Sigmoid colon (tissue), 3 donors: ENCODE results near the gene AUTS2.

Experiments used
- CTCF ChIP-seq, 4 experiments: fragments of 450-650 bp in 3 of 4; fragments of 200-600 bp in 1 of 4; IDR thresholded peaks; one replicate each; pipeline ENCODE4 v1.5.1; 2016 to 2019; ENCODE audit warnings: antibody characterized with exemption in 4 of 4, mild to moderate bottlenecking in 3 of 4, moderate library complexity in 2 of 4
- POLR2A ChIP-seq, 2 donors: fragments of 450-650 bp; IDR thresholded peaks; one replicate each; pipeline ENCODE4 v1.6.1; 2016; ENCODE audit warnings: antibody characterized with exemption in 2 of 2, mild to moderate bottlenecking in 2 of 2, moderate library complexity in 2 of 2

DNA sequence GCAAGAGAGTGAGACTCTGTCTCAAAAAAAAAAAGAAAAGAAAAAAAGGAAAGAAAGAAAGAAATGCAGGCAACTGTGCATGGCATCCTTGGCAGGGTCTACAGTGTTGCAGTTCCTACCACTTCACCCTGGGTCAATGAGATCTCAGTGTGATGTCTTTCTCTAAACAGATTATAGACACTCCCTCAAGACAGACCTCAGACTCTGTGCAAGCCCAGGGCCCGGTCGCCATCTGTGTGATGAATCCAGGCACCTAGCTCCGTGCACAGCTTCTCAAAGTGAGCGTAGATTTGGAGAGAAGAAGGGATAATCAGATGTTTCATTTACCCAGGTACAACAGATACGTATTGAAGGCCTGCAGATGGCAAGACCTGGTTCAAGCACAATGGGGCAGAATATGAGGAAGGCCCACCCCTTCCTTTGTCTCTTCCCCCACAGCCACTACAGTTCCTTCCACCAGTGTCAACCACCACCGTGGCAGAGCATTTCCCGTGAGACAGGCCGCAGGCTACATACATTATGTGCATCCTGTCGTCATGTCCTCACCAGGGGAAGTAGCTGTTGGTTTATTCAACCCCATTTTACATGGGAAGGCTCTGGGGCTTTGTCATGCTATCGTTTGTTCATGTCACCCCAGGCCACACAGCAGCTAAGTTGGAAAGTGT is 1062.0 kb downstream of the AUTS2 start:
- TF ChIP-seq POLR2A (IDR thresholded peaks at IDR 0.05) (no peak), CTCF (IDR thresholded peaks at IDR 0.05) (no peak)
